IMR-90 (cell line): Measurements from ENCODE around the gene LMO1. TPM values are rescaled to one million over a fixed set of nuclear protein-coding genes. Genes with fewer than 3 reads are reported as not detected.

Source experiments
- ATAC-seq: fragments of 200-7000 bp; cut with Tn5 transposase; 2 replicates; pipeline ENCODE4 v1.9.1; 2020; ENCODE audit warnings: low read depth, mild to moderate bottlenecking, moderate library complexity
- BruUV-seq: library from RNA; stranded (reverse); fragments of 400-500 nt; replicated peaks from 2 replicates; lab custom pipeline; 2021; lab: Mats Ljungman, UMichigan
- CTCF ChIA-PET: fragments of 300-600 bp; formaldehyde crosslinking; extraction: SDS; loops from one replicate; lab custom pipeline; 2021; ENCODE audit warnings: antibody characterized with exemption; lab: Yijun Ruan, JAX
- POLR2A ChIA-PET: fragments of 300-600 bp; sonication (Branson Sonifier 250); formaldehyde crosslinking; loops from one replicate; lab custom pipeline; 2022; ENCODE audit warnings: antibody characterized with exemption; ENCODE audit not compliant: unreplicated experiment; lab: Charles Lee
- DNase-seq: peaks from one replicate; pipeline ENCODE4 v3.0.0; 2013
- H2AFZ ChIP-seq: replicated peaks from 2 replicates; pipeline ENCODE3; 2013; ENCODE audit warnings: low read length, mild to moderate bottlenecking; ENCODE audit not compliant: poor library complexity
- H2AK5ac ChIP-seq: 2 replicates; pipeline ENCODE4 v1.6.1; 2013; ENCODE audit warnings: low read depth, low read length, inconsistent platforms
- H2AK9ac ChIP-seq: replicated peaks from 2 replicates; pipeline ENCODE3; 2013; ENCODE audit warnings: mild to moderate bottlenecking, low read depth, low read length, moderate library complexity; ENCODE audit not compliant: poor library complexity
- H2BK120ac ChIP-seq: 2 replicates; pipeline ENCODE4 v1.6.1; 2013; ENCODE audit warnings: low read depth, low read length, inconsistent platforms
- H2BK15ac ChIP-seq: 3 replicates; pipeline ENCODE4 v1.6.1; 2013; ENCODE audit warnings: low read depth, low read length, inconsistent platforms
- H2BK20ac ChIP-seq: 2 replicates; pipeline ENCODE4 v1.6.1; 2013; ENCODE audit warnings: low read depth, mild to moderate bottlenecking, inconsistent platforms, low read length, moderate library complexity
- H2BK5ac ChIP-seq: 2 replicates; pipeline ENCODE4 v1.6.1; 2013; ENCODE audit warnings: mild to moderate bottlenecking, low read depth, low read length, inconsistent platforms; ENCODE audit not compliant: poor library complexity, severe bottlenecking
- H3K14ac ChIP-seq: replicated peaks from 2 replicates; pipeline ENCODE4 v1.6.1; 2013; ENCODE audit warnings: low read depth, low read length, inconsistent platforms
- H3K18ac ChIP-seq: 2 replicates; pipeline ENCODE4 v1.6.1; 2013; ENCODE audit warnings: low read depth, low read length, control low read depth
- H3K23ac ChIP-seq: 2 replicates; pipeline ENCODE4 v1.6.1; 2013; ENCODE audit warnings: low read depth, low read length, inconsistent platforms
- H3K27ac ChIP-seq: 2 replicates; pipeline ENCODE4 v1.5.1; 2013; ENCODE audit warnings: mild to moderate bottlenecking, control low read depth, low read length; ENCODE audit not compliant: insufficient read depth
- H3K27me3 ChIP-seq: 2 replicates; pipeline ENCODE4 v1.6.1; 2013; ENCODE audit warnings: low read length; ENCODE audit not compliant: control insufficient read depth, insufficient read depth
- H3K36me3 ChIP-seq: 2 replicates; pipeline ENCODE4 v1.6.1; 2013; ENCODE audit warnings: low read length, mixed read lengths; ENCODE audit not compliant: control insufficient read depth, insufficient read depth
- H3K4ac ChIP-seq: 2 replicates; pipeline ENCODE4 v1.6.1; 2013; ENCODE audit warnings: low read depth, low read length, inconsistent platforms
- H3K4me1 ChIP-seq: 2 replicates; pipeline ENCODE4 v1.6.1; 2013; ENCODE audit warnings: low read length, mixed read lengths; ENCODE audit not compliant: control insufficient read depth, insufficient read depth
- H3K4me2 ChIP-seq: 2 replicates; pipeline ENCODE4 v1.6.1; 2013; ENCODE audit warnings: low read depth, mild to moderate bottlenecking, control low read depth, low read length, moderate library complexity
- H3K4me3 ChIP-seq: 2 replicates; pipeline ENCODE4 v1.5.1; 2013; ENCODE audit warnings: low read depth, mild to moderate bottlenecking, control low read depth, low read length, moderate library complexity; ENCODE audit not compliant: insufficient read depth
- H3K56ac ChIP-seq: 2 replicates; pipeline ENCODE4 v1.6.1; 2013; ENCODE audit warnings: low read length, inconsistent platforms; ENCODE audit not compliant: insufficient read depth; ENCODE audit errors: extremely low read depth
- H3K79me1 ChIP-seq, 2 experiments: 2 replicates each; pipeline ENCODE4 v1.6.1; 2013; ENCODE audit warnings: low read length in 2 of 2, inconsistent platforms in 1 of 2, low read depth in 1 of 2
- H3K9ac ChIP-seq: 2 replicates; pipeline ENCODE4 v1.6.1; 2013; ENCODE audit warnings: low read depth, low read length, control low read depth
- H3K9me1 ChIP-seq: 2 replicates; pipeline ENCODE4 v1.6.1; 2013; ENCODE audit warnings: low read length, inconsistent platforms; ENCODE audit not compliant: insufficient read depth
- H3K9me3 ChIP-seq: 2 replicates; pipeline ENCODE4 v1.6.1; 2013; ENCODE audit warnings: low read length; ENCODE audit not compliant: control insufficient read depth, insufficient read depth
- H4K20me1 ChIP-seq: 2 replicates; pipeline ENCODE4 v1.6.1; 2013; ENCODE audit warnings: low read length, inconsistent platforms; ENCODE audit not compliant: insufficient read depth
- H4K5ac ChIP-seq: 2 replicates; pipeline ENCODE4 v1.6.1; 2013; ENCODE audit warnings: mild to moderate bottlenecking, low read depth, low read length, control low read depth
- H4K8ac ChIP-seq, 2 experiments: 2 replicates each; pipeline ENCODE4 v1.6.1; 2013; ENCODE audit warnings: low read depth in 2 of 2, low read length in 2 of 2, control low read depth in 1 of 2, inconsistent platforms in 1 of 2
- H4K91ac ChIP-seq: 2 replicates; pipeline ENCODE4 v1.6.1; 2013; ENCODE audit warnings: low read depth, low read length, inconsistent platforms; ENCODE audit not compliant: insufficient read depth
- CEBPB ChIP-seq: IDR thresholded peaks from 2 replicates; pipeline ENCODE4 v1.6.1; 2012; ENCODE audit warnings: low read depth, low read length, improper control_type of control experiment
- CHD1 ChIP-seq: IDR thresholded peaks from 2 replicates; pipeline ENCODE4 v1.6.1; 2012; ENCODE audit warnings: low read depth, low read length, improper control_type of control experiment
- CTCF ChIP-seq: conservative IDR thresholded peaks from 2 replicates; pipeline ENCODE4 v1.5.1; 2012; ENCODE audit warnings: mild to moderate bottlenecking, low read depth, low read length, improper control_type of control experiment
- MXI1 ChIP-seq: IDR thresholded peaks from 2 replicates; pipeline ENCODE4 v1.6.1; 2012; ENCODE audit warnings: low read depth, mild to moderate bottlenecking, low read length, moderate library complexity, borderline replicate concordance
- RCOR1 ChIP-seq: IDR thresholded peaks from 2 replicates; pipeline ENCODE4 v1.6.1; 2012; ENCODE audit warnings: mild to moderate bottlenecking, low read length, improper control_type of control experiment; ENCODE audit not compliant: insufficient replicate concordance
- SMC3 ChIP-seq: fragments of 150-350 bp; IDR thresholded peaks from 2 replicates; pipeline ENCODE4 v1.6.1; 2016; ENCODE audit warnings: low read depth, mild to moderate bottlenecking, antibody characterized with exemption, low read length, moderate library complexity
- USF2 ChIP-seq: fragments of 150-350 bp; IDR thresholded peaks from 2 replicates; pipeline ENCODE4 v1.6.1; 2017; ENCODE audit warnings: mild to moderate bottlenecking, antibody characterized with exemption, low read length, low read depth
- WGBS, 2 experiments: methylation state at CpG; one replicate each; pipeline versions ENCODE4 v1.1.5 to v1.1.7; 2013; ENCODE audit warnings: missing lambda C conversion rate in 2 of 2; ENCODE audit not compliant: insufficient read length in 1 of 2; ENCODE audit errors: extremely low coverage in 2 of 2; 5-methylcytosine and 5-hydroxymethylcytosine counted together
- dilution Hi-C: fragments of 300-500 bp; cut with HindIII; formaldehyde crosslinking; loops from one replicate; pipeline ENCODE4 v1.14.3; 2018; ENCODE audit warnings: low sequenced_read_pairs; ENCODE audit not compliant: unreplicated experiment
- in situ Hi-C: fragments of 300-500 bp; cut with MboI; formaldehyde crosslinking; loops from 3 replicates; pipeline ENCODE4 v1.14.3; 2019; ENCODE audit warnings: low sequenced_read_pairs, inconsistent platforms, mixed read lengths
- intact Hi-C: fragments of 100-400 bp; cut with micrococcal nuclease; formaldehyde crosslinking; loops from 2 replicates; pipeline ENCODE4 v1.10.0; 2022
- polyA plus RNA-seq, 3 experiments: library from polyadenylated mRNA; depleted of rRNA; stranded (reverse); fragments of >200 nt; gene quantifications; 2 replicates each; pipeline ENCODE4 v1.2.3, GENCODE V29; 2012; ENCODE audit warnings: low replicate concordance in 1 of 3
- total RNA-seq: library from RNA; depleted of rRNA; stranded (reverse); fragments of >200 nt; gene quantifications from 2 replicates; pipeline ENCODE4 v1.2.3, GENCODE V29; 2012

LMO1 gene
- total and polyA plus RNA-seq, 2 of the 4 experiments (the other 2 are of a cell fraction) = not detected

GRCh38 chr11:8277691-8278090 lies 14.0 kb upstream of the LMO1 start:
- dilution Hi-C loops = no loop called here
- H3K27ac ChIP-seq = no peak overlapping the region
- no peak overlapping the region for H3K56ac ChIP-seq
- no peak overlapping the region for H2AK9ac ChIP-seq
- H2BK5ac ChIP-seq = no peak overlapping the region
- no peak overlapping the region for H3K9ac ChIP-seq
- ChIA-PET POLR2A (no interaction called here), CTCF (interaction anchor here (1.1 kb wide), 1 partner anchor 14 kb away, joined by 3 read pairs; the partner anchor contains the start of gene LMO1)
- no peak for TF ChIP-seq CHD1
- TF ChIP-seq CEBPB = no peak
- no peak for TF ChIP-seq RCOR1
- TF ChIP-seq USF2 = no peak
- TF ChIP-seq MXI1 = no peak
- no peak for TF ChIP-seq CTCF
- TF ChIP-seq SMC3 = no peak
- H3K4me1 ChIP-seq = no peaks in the 10 kb centered on the region
- H3K4ac ChIP-seq = no peak overlapping the region
- H3K79me1 ChIP-seq = no peaks in the 10 kb centered on the region
- H3K4me3 ChIP-seq = no peak overlapping the region
- no peak overlapping the region for H3K4me2 ChIP-seq
- H4K91ac ChIP-seq = no peak overlapping the region
- no peaks in the 10 kb centered on the region for H4K20me1 ChIP-seq
- no peak overlapping the region for H2AFZ ChIP-seq
- in situ Hi-C loops = no loop called here
- no peak for DNase-seq
- H3K36me3 ChIP-seq = no peaks in the 10 kb centered on the region
- WGBS, 2 experiments = 83% methylated on average over 5 of the region's 7 CpGs; no CpG with 5 or more reads in 1 of the 2 experiments
- intact Hi-C loops = no loop called here
- no peak for ATAC-seq
- no peak overlapping the region for H2AK5ac ChIP-seq
- H2BK15ac ChIP-seq = no peak overlapping the region
- no peak overlapping the region for H3K18ac ChIP-seq
- no peaks in the 10 kb centered on the region for H3K9me3 ChIP-seq
- H4K8ac ChIP-seq = no peak overlapping the region
- H3K27me3 ChIP-seq = peaks cover 7% of the 10 kb centered on the region
- no peak overlapping the region for H2BK120ac ChIP-seq
- H2BK20ac ChIP-seq = no peak overlapping the region
- no peak overlapping the region for H3K14ac ChIP-seq
- BruUV-seq = no TSS peak
- no peak overlapping the region for H4K5ac ChIP-seq
- no peaks in the 10 kb centered on the region for H3K9me1 ChIP-seq
- no peak overlapping the region for H3K23ac ChIP-seq
